Measurements from ENCODE around the gene ABHD16B. TPM values are rescaled to one million over a fixed set of nuclear protein-coding genes. Genes with fewer than 3 reads are reported as not detected.

ABHD16B gene
- total RNA-seq, 4 donors from 2014 or later: not detected

GRCh38 chr20:63881451-63882226 is 20.3 kb downstream of the ABHD16B start:
- no peak for TF ChIP-seq POLR2A (IDR thresholded peaks at IDR 0.05)
- TF ChIP-seq CTCF (IDR thresholded peaks at IDR 0.05 in 4 of 5, conservative IDR thresholded peaks at IDR 0.05 in 1 of 5): no peak
- Histone ChIP-seq H3K9me3 (no peaks in the 10 kb centered on the region), H3K4me1 (peaks cover 28 to 38% of the 10 kb centered on the region in 2 donors), H3K36me3 (peaks cover 0 to 21% of the 10 kb centered on the region in 2 donors), H3K27me3 (no peaks in the 10 kb centered on the region), H3K4me3 (no peak overlapping the region), H3K27ac (no peak overlapping the region)
- ATAC-seq (no peak), DNase-seq (no peak)
- in situ Hi-C loops (cut with MboI; ENCODE audit: low sequenced_read_pairs in 4 of 4): no loop called here
- intact Hi-C loops (cut with DNase I; ENCODE audit: low total_unique reads): no loop called here

GRCh38 chr20:63882257-63883200 is 21.2 kb downstream of the ABHD16B start:
- H3K9me3 ChIP-seq: no peaks in the 10 kb centered on the region
- in situ Hi-C loops (cut with MboI; ENCODE audit: low sequenced_read_pairs in 4 of 4): no loop called here
- peaks cover 24 to 36% of the 10 kb centered on the region in 2 donors for H3K4me1 ChIP-seq
- peaks cover 0 to 25% of the 10 kb centered on the region in 2 donors for H3K36me3 ChIP-seq
- H3K27me3 ChIP-seq: no peaks in the 10 kb centered on the region
- no peak overlapping the region for H3K4me3 ChIP-seq
- TF ChIP-seq CTCF (IDR thresholded peaks at IDR 0.05 in 4 of 5, conservative IDR thresholded peaks at IDR 0.05 in 1 of 5) (no peak), POLR2A (IDR thresholded peaks at IDR 0.05) (no peak)
- peak overlapping the region in 1 of 4 donors; percentile 73 for H3K27ac ChIP-seq
- intact Hi-C loops (cut with DNase I; ENCODE audit: low total_unique reads): no loop called here
- ATAC-seq (no peak), DNase-seq (no peak)

GRCh38 chr20:63883201-63883593 is 21.9 kb downstream of the ABHD16B start:
- no peaks in the 10 kb centered on the region for H3K9me3 ChIP-seq
- in situ Hi-C loops (cut with MboI; ENCODE audit: low sequenced_read_pairs in 4 of 4) (no loop called here), intact Hi-C loops (cut with DNase I; ENCODE audit: low total_unique reads) (no loop called here)
- no peak for TF ChIP-seq CTCF (IDR thresholded peaks at IDR 0.05 in 4 of 5, conservative IDR thresholded peaks at IDR 0.05 in 1 of 5)
- no peak for TF ChIP-seq POLR2A (IDR thresholded peaks at IDR 0.05)
- no peak overlapping the region for H3K4me3 ChIP-seq
- no peak for DNase-seq
- H3K36me3 ChIP-seq: peaks cover 0 to 32% of the 10 kb centered on the region in 2 donors
- H3K27me3 ChIP-seq: no peaks in the 10 kb centered on the region
- no peak for ATAC-seq
- peak overlapping the region in 2 of 4 donors; percentile 73 to 82 for H3K27ac ChIP-seq
- peaks cover 19 to 30% of the 10 kb centered on the region in 2 donors for H3K4me1 ChIP-seq

- H3K36me3 ChIP-seq: peaks cover 0 to 39% of the 10 kb centered on the region in 2 donors
- in situ Hi-C loops (cut with MboI; ENCODE audit: low sequenced_read_pairs in 4 of 4) (no loop called here), intact Hi-C loops (cut with DNase I; ENCODE audit: low total_unique reads) (no loop called here)
- TF ChIP-seq POLR2A (IDR thresholded peaks at IDR 0.05) (peak; percentile 61 to 62), CTCF (IDR thresholded peaks at IDR 0.05 in 4 of 5, conservative IDR thresholded peaks at IDR 0.05 in 1 of 5) (no peak)
- H3K4me1 ChIP-seq: peaks cover 9 to 21% of the 10 kb centered on the region in 2 donors
- DNase-seq (peak; percentile 76 to 87), ATAC-seq (peak; percentile 92 to 95)
- H3K27me3 ChIP-seq: no peaks in the 10 kb centered on the region
- H3K4me3 ChIP-seq: no peak overlapping the region
- peak overlapping the region; percentile 73 to 82 (median 76) for H3K27ac ChIP-seq
- H3K9me3 ChIP-seq: no peaks in the 10 kb centered on the region
Observed at GRCh38 chr20:63884506-63885263, 23.4 kb downstream of the ABHD16B start.
